Measurements from ENCODE around the gene PACSIN2. TPM values are rescaled to one million over a fixed set of nuclear protein-coding genes. Genes with fewer than 3 reads are reported as not detected.

The PACSIN2 gene
- total and polyA plus RNA-seq, 2 of the 13 experiments (the other 11 are each of a cell fraction or from before 2014, with no cell fraction given): 54.1 to 68.8 TPM

- H3K27ac ChIP-seq (ENCODE audit: extremely low read length, insufficient read depth, low read length): peak overlapping the region; percentile 57
Measured at GRCh38 chr22:42948294-42948693, 66.7 kb downstream of the PACSIN2 start.

DNA sequence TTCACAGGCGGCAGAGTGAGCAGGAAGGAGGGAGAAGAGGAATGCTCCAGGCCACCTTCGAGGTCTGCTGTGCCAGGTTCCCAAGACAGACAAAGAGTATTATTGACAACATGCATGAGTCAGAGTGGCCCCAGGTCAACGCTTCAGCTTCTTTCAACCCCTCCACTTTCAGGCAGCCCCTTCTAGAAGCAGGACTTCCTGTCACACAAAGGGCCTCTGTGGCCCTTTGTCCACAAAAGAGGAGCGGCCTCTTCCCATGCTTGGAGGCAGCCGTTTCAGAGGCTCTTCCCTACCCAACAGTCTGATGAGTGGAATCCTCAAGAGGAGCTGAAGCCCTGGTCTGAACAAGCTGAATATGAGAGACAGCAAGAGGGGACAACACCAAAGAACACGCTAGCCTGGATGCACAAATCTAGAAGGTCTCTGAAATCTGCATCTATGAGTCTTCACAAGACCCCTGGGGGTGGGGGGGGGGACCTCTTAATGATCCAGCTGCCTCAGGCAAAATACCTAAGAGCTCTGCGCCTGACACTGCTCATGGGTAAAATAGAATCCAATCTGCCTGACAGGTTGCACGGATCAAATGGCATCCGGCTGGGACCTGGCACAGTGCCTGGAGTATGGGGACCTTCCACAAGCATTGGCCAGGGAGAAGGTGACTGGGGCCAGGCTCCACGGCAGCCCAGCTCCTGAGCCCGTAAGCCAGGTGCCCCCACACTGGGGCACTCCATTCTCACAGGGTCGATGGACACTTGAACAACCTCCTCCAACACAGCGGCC is 67.5 kb downstream of the PACSIN2 start:
- H3K79me2 ChIP-seq (ENCODE audit: insufficient read depth, low read length): peaks cover 93% of the 10 kb centered on the region
- ChIA-PET POLR2A (interaction anchor here (0.7 to 2.4 kb wide), 10 partner anchors 7 to 70 kb away, joined by 3 to 27 read pairs (median 4); partner anchors contain the start of gene PACSIN2), CTCF (ENCODE audit: low intra/inter-chr PET ratio, low total read pairs) (no interaction called here)
- peak; percentile 87 for DNase-seq (ENCODE audit: low spot score)
- no peaks in the 10 kb centered on the region for H3K9me3 ChIP-seq (ENCODE audit: low read length)
- peaks cover 70% of the 10 kb centered on the region for H3K4me1 ChIP-seq (ENCODE audit: insufficient read depth, low read length)
- H3K4me2 ChIP-seq (ENCODE audit: low read depth, low read length): peak overlapping the region; percentile 46
- ATAC-seq: peak; percentile 80
- H3K9ac ChIP-seq (ENCODE audit: insufficient read depth, low read depth, low read length): peak overlapping the region; percentile 47
- 0 out of 2 replicates have a peak, but pooled peaks cover 6% of the 10 kb centered on the region for H4K20me1 ChIP-seq (ENCODE audit: insufficient read depth, low read length)
- H3K4me3 ChIP-seq (replicated peaks in 1 of 3; ENCODE audit: insufficient read depth in 1 of 3, low read depth in 2 of 3, low read length in 3 of 3): peak overlapping the region in 1 of 3 experiments; percentile 7; a peak in 2 of 6 replicates
- no peaks in the 10 kb centered on the region for H3K27me3 ChIP-seq (ENCODE audit: control insufficient read depth in 1 of 2, insufficient read depth in 2 of 2, low read length in 2 of 2)
- BruUV-seq (replicated peaks): no TSS peak
- WGBS (ENCODE audit: low lambda C conversion rate): 28% methylated on average over 7 of the region's 13 CpGs
- intact Hi-C loops (cut with micrococcal nuclease; ENCODE audit: unreplicated experiment): loop anchor here (10.0 kb wide), 1 partner anchor 47 kb away; no protein-coding TSS in a partner anchor
- H2AFZ ChIP-seq (ENCODE audit: low read length): no peak overlapping the region
- H3K27ac ChIP-seq (ENCODE audit: extremely low read length, insufficient read depth, low read length): peak overlapping the region; percentile 57
- in situ Hi-C loops (cut with HindIII; ENCODE audit: extremely low pct_ligation_motif_present, low pct_unique_long_range_greater_than_20kb): no loop called here
- peaks cover 8 to 27% of the 10 kb centered on the region in 2 experiments; a peak in 4 of 5 replicates for H3K36me3 ChIP-seq (replicated peaks in 1 of 2; ENCODE audit: control insufficient read depth in 1 of 2, insufficient read depth in 2 of 2, low read length in 2 of 2)
- FAIRE-seq: peak; percentile 90
- TF ChIP-seq ZNF292 (CRISPR knock-in tag; IDR thresholded peaks at IDR 0.05; ENCODE audit: borderline replicate concordance, low read depth) (0 out of 2 replicates have a peak, but pooled peaks have one; percentile 59), SIX4 (CRISPR knock-in tag; IDR thresholded peaks at IDR 0.05) (no peak), ZBTB34 (CRISPR knock-in tag; IDR thresholded peaks at IDR 0.05) (no peak), ZNF747 (CRISPR knock-in tag; IDR thresholded peaks at IDR 0.05; ENCODE audit: borderline replicate concordance) (no peak), SP5 (CRISPR knock-in tag; IDR thresholded peaks at IDR 0.05; ENCODE audit: borderline replicate concordance, low read depth) (0 out of 2 replicates have a peak, but pooled peaks have one; percentile 25), SCMH1 (CRISPR knock-in tag; IDR thresholded peaks at IDR 0.05; ENCODE audit: borderline replicate concordance) (no peak), GATAD1 (CRISPR knock-in tag; IDR thresholded peaks at IDR 0.05) (no peak)
- TF ChIP-seq, protein P1, sequence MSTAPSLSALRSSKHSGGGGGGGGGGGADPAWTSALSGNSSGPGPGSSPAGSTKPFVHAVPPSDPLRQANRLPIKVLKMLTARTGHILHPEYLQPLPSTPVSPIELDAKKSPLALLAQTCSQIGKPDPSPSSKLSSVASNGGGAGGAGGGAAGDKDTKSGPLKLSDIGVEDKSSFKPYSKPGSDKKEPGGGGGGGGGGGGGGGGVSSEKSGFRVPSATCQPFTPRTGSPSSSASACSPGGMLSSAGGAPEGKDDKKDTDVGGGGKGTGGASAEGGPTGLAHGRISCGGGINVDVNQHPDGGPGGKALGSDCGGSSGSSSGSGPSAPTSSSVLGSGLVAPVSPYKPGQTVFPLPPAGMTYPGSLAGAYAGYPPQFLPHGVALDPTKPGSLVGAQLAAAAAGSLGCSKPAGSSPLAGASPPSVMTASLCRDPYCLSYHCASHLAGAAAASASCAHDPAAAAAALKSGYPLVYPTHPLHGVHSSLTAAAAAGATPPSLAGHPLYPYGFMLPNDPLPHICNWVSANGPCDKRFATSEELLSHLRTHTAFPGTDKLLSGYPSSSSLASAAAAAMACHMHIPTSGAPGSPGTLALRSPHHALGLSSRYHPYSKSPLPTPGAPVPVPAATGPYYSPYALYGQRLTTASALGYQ (CRISPR knock-in tag; IDR thresholded peaks at IDR 0.05): peak; percentile 59; the same call in 1 of the 2 replicates
- TF ChIP-seq, protein P2, sequence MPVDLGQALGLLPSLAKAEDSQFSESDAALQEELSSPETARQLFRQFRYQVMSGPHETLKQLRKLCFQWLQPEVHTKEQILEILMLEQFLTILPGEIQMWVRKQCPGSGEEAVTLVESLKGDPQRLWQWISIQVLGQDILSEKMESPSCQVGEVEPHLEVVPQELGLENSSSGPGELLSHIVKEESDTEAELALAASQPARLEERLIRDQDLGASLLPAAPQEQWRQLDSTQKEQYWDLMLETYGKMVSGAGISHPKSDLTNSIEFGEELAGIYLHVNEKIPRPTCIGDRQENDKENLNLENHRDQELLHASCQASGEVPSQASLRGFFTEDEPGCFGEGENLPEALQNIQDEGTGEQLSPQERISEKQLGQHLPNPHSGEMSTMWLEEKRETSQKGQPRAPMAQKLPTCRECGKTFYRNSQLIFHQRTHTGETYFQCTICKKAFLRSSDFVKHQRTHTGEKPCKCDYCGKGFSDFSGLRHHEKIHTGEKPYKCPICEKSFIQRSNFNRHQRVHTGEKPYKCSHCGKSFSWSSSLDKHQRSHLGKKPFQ (CRISPR knock-in tag; IDR thresholded peaks at IDR 0.05; ENCODE audit: insufficient replicate concordance): no peak

More at GRCh38 chr22:42948294-42948693, 66.7 kb downstream of the PACSIN2 start:
- in situ Hi-C loops (cut with HindIII; ENCODE audit: extremely low pct_ligation_motif_present, low pct_unique_long_range_greater_than_20kb): no loop called here
- no peaks in the 10 kb centered on the region for H3K27me3 ChIP-seq (ENCODE audit: control insufficient read depth in 1 of 2, insufficient read depth in 2 of 2, low read length in 2 of 2)
- peak overlapping the region; percentile 46 for H3K4me2 ChIP-seq (ENCODE audit: low read depth, low read length)
- H3K4me1 ChIP-seq (ENCODE audit: insufficient read depth, low read length): peaks cover 73% of the 10 kb centered on the region
- H4K20me1 ChIP-seq (ENCODE audit: insufficient read depth, low read length): 0 out of 2 replicates have a peak, but pooled peaks cover 6% of the 10 kb centered on the region
- no TSS peak for BruUV-seq (replicated peaks)
- CTCF ChIA-PET (ENCODE audit: low intra/inter-chr PET ratio, low total read pairs): no interaction called here
- 92% methylated on average over 2 of the region's 2 CpGs for WGBS (ENCODE audit: low lambda C conversion rate)
- no peaks in the 10 kb centered on the region for H3K9me3 ChIP-seq (ENCODE audit: low read length)
- peaks cover 94% of the 10 kb centered on the region for H3K79me2 ChIP-seq (ENCODE audit: insufficient read depth, low read length)
- no peak for FAIRE-seq
- ATAC-seq: no peak
- TF ChIP-seq ZNF816 (CRISPR knock-in tag; IDR thresholded peaks at IDR 0.05; ENCODE audit: borderline replicate concordance) (no peak), ZNF121 (CRISPR knock-in tag; IDR thresholded peaks at IDR 0.05) (peak; percentile 94)
- POLR2A ChIA-PET: interaction anchor here (0.5 to 2.4 kb wide), 6 partner anchors 8 to 74 kb away, joined by 3 to 27 read pairs (median 6); partner anchors contain the start of gene PACSIN2
- intact Hi-C loops (cut with micrococcal nuclease; ENCODE audit: unreplicated experiment): loop anchor here (10.0 kb wide), 1 partner anchor 47 kb away; no protein-coding TSS in a partner anchor
- peak overlapping the region; percentile 31; the same call in 1 of the 2 replicates for H3K9ac ChIP-seq (ENCODE audit: insufficient read depth, low read depth, low read length)
- no peak for DNase-seq (ENCODE audit: low spot score)
- H3K36me3 ChIP-seq (replicated peaks in 1 of 2; ENCODE audit: control insufficient read depth in 1 of 2, insufficient read depth in 2 of 2, low read length in 2 of 2): peaks cover 8 to 24% of the 10 kb centered on the region in 2 experiments; a peak in 4 of 5 replicates
- H2AFZ ChIP-seq (ENCODE audit: low read length): no peak overlapping the region
- no peak overlapping the region for H3K4me3 ChIP-seq (replicated peaks in 1 of 3; ENCODE audit: insufficient read depth in 1 of 3, low read depth in 2 of 3, low read length in 3 of 3)
